Measurements from ENCODE around the gene TRMT2B.

Gene TRMT2B

DNA sequence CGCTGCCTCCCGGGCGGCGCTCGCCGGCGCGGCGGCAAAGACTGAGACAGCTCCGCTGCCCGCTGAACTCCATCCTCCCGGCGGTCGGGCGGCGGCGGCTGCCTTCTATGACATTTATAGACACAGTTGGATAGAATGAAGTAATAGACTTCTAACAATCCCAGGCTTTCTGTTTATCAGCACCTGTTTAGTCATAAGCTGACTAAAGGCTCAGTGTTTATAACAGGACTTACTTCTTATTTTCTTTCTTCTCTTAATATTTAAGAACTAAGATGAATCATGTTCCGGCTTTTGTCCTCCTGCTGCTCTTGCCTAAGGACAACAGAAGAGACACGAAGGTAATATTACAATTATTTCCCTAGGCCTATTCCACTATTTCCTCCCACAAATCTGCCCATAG, 78.5 kb downstream of the TRMT2B start:
- ChIA-PET POLR2A (no interaction called here), CTCF (no interaction called here)
- no peak for DNase-seq (ENCODE audit: extremely low spot score)

GRCh38 chrX:100969936-100970335, 82.0 kb downstream of the TRMT2B start:
- ChIA-PET POLR2A (no interaction called here), CTCF (no interaction called here)
- no peak for DNase-seq (ENCODE audit: extremely low spot score)
- no peak for TF ChIP-seq CTBP1 (IDR thresholded peaks at IDR 0.05; ENCODE audit: borderline replicate concordance)
- TF ChIP-seq TARDBP (IDR thresholded peaks at IDR 0.05): no peak
- TF ChIP-seq LEF1 (IDR thresholded peaks at IDR 0.05; ENCODE audit: borderline replicate concordance): no peak
- TF ChIP-seq HDGF (IDR thresholded peaks at IDR 0.05; ENCODE audit: borderline replicate concordance): no peak
- no peak for TF ChIP-seq ZNF384 (IDR thresholded peaks at IDR 0.05)
- no peak for TF ChIP-seq L3MBTL2 (conservative IDR thresholded peaks at IDR 0.05)
- TF ChIP-seq ARNT (IDR thresholded peaks at IDR 0.05): no peak

More for the DNA sequence above, 78.5 kb downstream of the TRMT2B start:
- TF ChIP-seq ELF4 (IDR thresholded peaks at IDR 0.05): no peak

GRCh38 chrX:100969408-100969807, 82.5 kb downstream of the TRMT2B start, which contains the start of gene ARL13A:
Gene ARL13A (plus strand): TSS chrX:100969708. CDS start chrX:100973690, 3,982 bp downstream.
- TF ChIP-seq ARNT (IDR thresholded peaks at IDR 0.05) (no peak), BHLHE40 (IDR thresholded peaks at IDR 0.05; ENCODE audit: borderline replicate concordance) (no peak)
- POLR2A ChIA-PET: no interaction called here
- no peak for DNase-seq (ENCODE audit: extremely low spot score)
- CTCF ChIA-PET: no interaction called here

DNA sequence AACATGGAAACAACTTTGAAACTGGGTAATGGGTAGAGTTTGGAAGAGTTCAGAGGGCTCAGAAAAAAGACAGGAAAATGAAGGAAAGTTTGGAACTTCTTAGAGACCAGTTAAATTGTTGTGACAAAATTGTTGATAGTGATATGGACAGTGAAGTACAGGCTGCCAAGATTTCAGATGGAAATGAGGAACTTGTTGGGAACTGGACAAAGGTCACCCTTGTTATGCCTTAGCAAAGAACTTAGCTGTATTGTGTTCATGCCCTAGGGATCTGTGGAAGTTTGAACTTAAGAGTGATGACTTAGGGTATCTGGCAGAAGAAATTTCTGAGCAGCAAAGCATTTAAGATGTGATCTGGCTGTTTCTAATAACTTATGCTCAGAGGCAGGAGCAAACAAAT, 87.5 kb downstream of the TRMT2B start:
- TF ChIP-seq NFRKB (IDR thresholded peaks at IDR 0.05) (no peak), ELF4 (IDR thresholded peaks at IDR 0.05) (no peak), CTBP1 (IDR thresholded peaks at IDR 0.05; ENCODE audit: borderline replicate concordance) (no peak), HDGF (IDR thresholded peaks at IDR 0.05; ENCODE audit: borderline replicate concordance) (no peak), FOXM1 (IDR thresholded peaks at IDR 0.05; ENCODE audit: borderline replicate concordance) (no peak), ZNF384 (IDR thresholded peaks at IDR 0.05) (no peak), ARNT (IDR thresholded peaks at IDR 0.05) (no peak), SUZ12 (IDR thresholded peaks at IDR 0.05) (no peak), FOXA1 (IDR thresholded peaks at IDR 0.05) (no peak), SP1 (IDR thresholded peaks at IDR 0.05) (no peak), L3MBTL2 (conservative IDR thresholded peaks at IDR 0.05) (no peak), LEF1 (IDR thresholded peaks at IDR 0.05; ENCODE audit: borderline replicate concordance) (no peak), FOXK2 (IDR thresholded peaks at IDR 0.05) (no peak)
- no peak for DNase-seq (ENCODE audit: extremely low spot score)
- ChIA-PET CTCF (no interaction called here), POLR2A (no interaction called here)

GRCh38 chrX:100962811-100963210, 89.1 kb downstream of the TRMT2B start:
- DNase-seq (ENCODE audit: extremely low spot score): no peak
- no peak for TF ChIP-seq ZNF384 (IDR thresholded peaks at IDR 0.05)
- no peak for TF ChIP-seq HDGF (IDR thresholded peaks at IDR 0.05; ENCODE audit: borderline replicate concordance)
- TF ChIP-seq SUZ12 (IDR thresholded peaks at IDR 0.05): no peak
- no peak for TF ChIP-seq TARDBP (IDR thresholded peaks at IDR 0.05)
- no peak for TF ChIP-seq LEF1 (IDR thresholded peaks at IDR 0.05; ENCODE audit: borderline replicate concordance)
- TF ChIP-seq SP1 (IDR thresholded peaks at IDR 0.05): no peak
- no peak for TF ChIP-seq ELF4 (IDR thresholded peaks at IDR 0.05)
- no peak for TF ChIP-seq CTBP1 (IDR thresholded peaks at IDR 0.05; ENCODE audit: borderline replicate concordance)
- TF ChIP-seq FOXA1 (IDR thresholded peaks at IDR 0.05): no peak
- TF ChIP-seq BHLHE40 (IDR thresholded peaks at IDR 0.05; ENCODE audit: borderline replicate concordance): no peak
- TF ChIP-seq FOXK2 (IDR thresholded peaks at IDR 0.05): no peak
- no peak for TF ChIP-seq NFRKB (IDR thresholded peaks at IDR 0.05)
- no peak for TF ChIP-seq ARNT (IDR thresholded peaks at IDR 0.05)
- no peak for TF ChIP-seq FOXM1 (IDR thresholded peaks at IDR 0.05; ENCODE audit: borderline replicate concordance)
- no peak for TF ChIP-seq L3MBTL2 (conservative IDR thresholded peaks at IDR 0.05)
- TF ChIP-seq, protein P1, sequence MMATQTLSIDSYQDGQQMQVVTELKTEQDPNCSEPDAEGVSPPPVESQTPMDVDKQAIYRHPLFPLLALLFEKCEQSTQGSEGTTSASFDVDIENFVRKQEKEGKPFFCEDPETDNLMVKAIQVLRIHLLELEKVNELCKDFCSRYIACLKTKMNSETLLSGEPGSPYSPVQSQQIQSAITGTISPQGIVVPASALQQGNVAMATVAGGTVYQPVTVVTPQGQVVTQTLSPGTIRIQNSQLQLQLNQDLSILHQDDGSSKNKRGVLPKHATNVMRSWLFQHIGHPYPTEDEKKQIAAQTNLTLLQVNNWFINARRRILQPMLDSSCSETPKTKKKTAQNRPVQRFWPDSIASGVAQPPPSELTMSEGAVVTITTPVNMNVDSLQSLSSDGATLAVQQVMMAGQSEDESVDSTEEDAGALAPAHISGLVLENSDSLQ (IDR thresholded peaks at IDR 0.05): no peak
- POLR2A ChIA-PET: no interaction called here
- CTCF ChIA-PET: no interaction called here
